Naive thymus-derived CD4-positive, alpha-beta T cell (primary cell): ENCODE measurements around the gene ADGRB3. TPM values are rescaled to one million over a fixed set of nuclear protein-coding genes. Genes with fewer than 3 reads are reported as not detected.
A peak's percentile ranks its signal among the peaks of the same experiment; 100 is the strongest.
"Not testable (repeated sequence)": the region's sequence is repeated elsewhere in the genome, so short reads cannot be mapped to it uniquely, and the experiment has no call there.

ENCODE experiments used
- ATAC-seq: fragments of 150-1000 bp; cut with Tn5 transposase; 2 replicates; pipeline ENCODE4 v1.10.0; 2021; ENCODE audit warnings: mild to moderate bottlenecking, moderate library complexity
- CTCF ChIA-PET: fragments of 350-600 bp; sonication (Branson Sonifier 250); formaldehyde crosslinking; loops from one replicate; lab custom pipeline; 2021; ENCODE audit warnings: antibody characterized with exemption; lab: Charles Lee
- POLR2A ChIA-PET: fragments of 350-600 bp; sonication (Branson Sonifier 250); formaldehyde crosslinking; loops from one replicate; lab custom pipeline; 2021; ENCODE audit warnings: antibody characterized with exemption, inconsistent platforms; lab: Charles Lee
- DNase-seq, 9 donors: peaks; one replicate each; pipeline versions ENCODE4 v3.0.0 to v3.0.0-alpha.2; 2020 to 2022; ENCODE audit warnings: mixed read lengths in 1 of 9
- H3K27ac ChIP-seq: one replicate; pipeline ENCODE4 v1.7.0; 2013; ENCODE audit warnings: mild to moderate bottlenecking, low read depth, low read length, moderate library complexity
- H3K27me3 ChIP-seq, 2 donors: one replicate each; pipeline ENCODE4 v1.7.0; 2013; ENCODE audit warnings: low read length in 2 of 2, mild to moderate bottlenecking in 2 of 2, moderate library complexity in 2 of 2; ENCODE audit not compliant: control insufficient read depth in 2 of 2, insufficient read depth in 2 of 2
- H3K36me3 ChIP-seq, 3 experiments: 1 replicate in 2 of 3; 2 replicates in 1 of 3; pipeline ENCODE4 v1.7.0; 2013; ENCODE audit warnings: low read length in 3 of 3, mild to moderate bottlenecking in 3 of 3, moderate library complexity in 1 of 3; ENCODE audit not compliant: insufficient read depth in 3 of 3, control insufficient read depth in 2 of 3
- H3K4me1 ChIP-seq, 2 donors: one replicate each; pipeline ENCODE4 v1.7.0; 2013; ENCODE audit warnings: low read length in 2 of 2, mild to moderate bottlenecking in 2 of 2, moderate library complexity in 1 of 2; ENCODE audit not compliant: control insufficient read depth in 2 of 2, insufficient read depth in 2 of 2
- H3K4me3 ChIP-seq: 2 replicates; pipeline ENCODE4 v1.7.0; 2013; ENCODE audit warnings: mild to moderate bottlenecking, low read length
- H3K9me3 ChIP-seq, 3 experiments: 1 replicate in 2 of 3; 2 replicates in 1 of 3; pipeline ENCODE4 v1.7.0; 2013; ENCODE audit warnings: low read length in 3 of 3; ENCODE audit not compliant: control insufficient read depth in 2 of 3
- H3K27ac Mint-ChIP-seq, 9 donors: one replicate each; pipeline ENCODE4 v1.8.0; 2020 to 2022; ENCODE audit warnings: mixed read lengths in 9 of 9, mild to moderate bottlenecking in 8 of 9, moderate library complexity in 5 of 9, inconsistent platforms in 2 of 9
- H3K27me3 Mint-ChIP-seq, 5 donors: one replicate each; pipeline ENCODE4 v1.8.0; 2021 to 2022; ENCODE audit warnings: mixed read lengths in 5 of 5, mild to moderate bottlenecking in 1 of 5
- H3K36me3 Mint-ChIP-seq, 5 donors: one replicate each; pipeline ENCODE4 v1.8.0; 2020 to 2022; ENCODE audit warnings: mixed read lengths in 5 of 5, mild to moderate bottlenecking in 3 of 5, inconsistent platforms in 1 of 5
- H3K4me1 Mint-ChIP-seq, 7 donors: one replicate each; pipeline ENCODE4 v1.8.0; 2020 to 2022; ENCODE audit warnings: mixed read lengths in 7 of 7, mild to moderate bottlenecking in 3 of 7, inconsistent platforms in 1 of 7
- H3K4me3 Mint-ChIP-seq, 10 donors: one replicate each; pipeline ENCODE4 v1.8.0; 2020 to 2022; ENCODE audit warnings: mild to moderate bottlenecking in 10 of 10, mixed read lengths in 10 of 10, moderate library complexity in 6 of 10, inconsistent platforms in 2 of 10
- H3K9me3 Mint-ChIP-seq, 11 donors: one replicate each; pipeline ENCODE4 v1.8.0; 2020 to 2022; ENCODE audit warnings: mixed read lengths in 11 of 11, mild to moderate bottlenecking in 4 of 11, inconsistent platforms in 1 of 11, moderate library complexity in 1 of 11
- intact Hi-C, 2 donors: fragments of 100-400 bp; cut with micrococcal nuclease; formaldehyde crosslinking; loops; one replicate each; pipeline ENCODE4 v1.15.1; 2023
- polyA plus RNA-seq, 2 donors: library from polyadenylated mRNA; unstranded; fragments of 300-500 nt; fragmentation: Illumina TruSeq; gene quantifications; one replicate each; pipeline ENCODE4 v1.2.3, GENCODE V29; 2021
- total RNA-seq, 6 experiments: library from RNA in 5 of 6; stranded (reverse) in 5 of 6; gene quantifications; 1 replicate in 5 of 6; 2 replicates in 1 of 6; pipeline ENCODE4 v1.2.3 and lab custom pipeline; 2021 to 2026

ADGRB3 gene
- total and polyA plus RNA-seq, 7 experiments from 2014 or later: not detected

GRCh38 chr6:68740828-68741500, 105.9 kb downstream of the ADGRB3 start:
- ChIA-PET CTCF (no interaction called here), POLR2A (no interaction called here)
- intact Hi-C loops: no loop called here
- peak in 5 of 9 donors; percentile 5 to 25 (median 13) for DNase-seq
- Histone ChIP-seq H3K4me1 (no peaks in the 10 kb centered on the region), H3K27ac (no peak overlapping the region), H3K27me3 (no peaks in the 10 kb centered on the region), H3K9me3 (no peaks in the 10 kb centered on the region), H3K4me3 (no peak overlapping the region), H3K36me3 (no peaks in the 10 kb centered on the region)
- peak overlapping the region in 4 of 10 donors; percentile 0 to 30 (median 10) for H3K4me3 Mint-ChIP-seq
- peaks cover 4 to 22% (median 13%) of the 10 kb centered on the region in 7 donors for H3K4me1 Mint-ChIP-seq
- peak overlapping the region in 8 of 9 donors; percentile 3 to 77 (median 55) for H3K27ac Mint-ChIP-seq
- no peak for ATAC-seq
- H3K36me3 Mint-ChIP-seq: no peaks in the 10 kb centered on the region
- no peaks in the 10 kb centered on the region for H3K27me3 Mint-ChIP-seq
- H3K9me3 Mint-ChIP-seq: peaks cover 0 to 4% (median 0%) of the 10 kb centered on the region in 11 donors

DNA sequence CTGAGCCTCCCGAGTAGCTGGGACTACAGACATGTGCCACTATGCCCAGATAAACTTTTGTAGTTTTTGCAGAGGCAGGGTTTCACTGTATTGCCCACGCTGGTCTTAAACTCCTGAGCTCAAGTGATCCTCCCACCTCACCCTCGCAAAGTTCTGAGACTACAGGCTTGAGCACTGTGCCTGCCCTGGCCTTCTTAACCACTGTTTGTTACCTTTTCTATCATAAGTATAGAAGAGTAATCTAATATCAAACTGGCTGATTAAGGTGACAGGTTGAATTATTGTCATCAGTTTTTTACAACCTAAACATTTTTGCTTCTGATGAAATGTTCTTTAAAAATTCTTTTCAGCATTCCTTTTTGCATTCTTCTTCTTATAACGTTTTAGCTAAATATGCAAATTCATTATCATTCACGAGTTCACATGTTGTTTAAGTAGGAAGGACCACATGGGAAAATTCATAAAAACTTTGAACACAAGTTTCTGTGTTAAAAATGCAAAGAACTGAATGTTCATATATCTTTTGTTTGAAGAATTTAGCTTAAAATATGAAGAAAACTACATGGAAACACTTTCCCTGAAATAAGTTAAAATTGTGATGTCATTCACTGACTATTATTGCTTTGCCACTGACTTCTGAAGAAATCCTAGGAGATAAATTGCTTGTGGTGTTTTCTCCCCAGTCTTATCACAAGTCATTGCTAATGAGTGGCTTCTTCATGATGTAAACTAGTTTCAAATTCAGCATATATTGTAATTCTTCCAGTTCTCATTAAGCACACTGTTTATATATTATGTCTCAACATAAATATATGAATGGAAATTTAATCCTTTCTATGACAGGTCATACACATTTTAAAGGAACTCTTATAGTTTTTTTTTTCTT, 106.7 kb downstream of the ADGRB3 start:
- DNase-seq (no peak), ATAC-seq (no peak)
- peak overlapping the region in 3 of 9 donors; percentile 29 to 61 (median 37) for H3K27ac Mint-ChIP-seq
- no peaks in the 10 kb centered on the region for H3K36me3 ChIP-seq
- peaks cover 4 to 22% (median 13%) of the 10 kb centered on the region in 7 donors for H3K4me1 Mint-ChIP-seq
- no peak overlapping the region for H3K4me3 Mint-ChIP-seq
- H3K36me3 Mint-ChIP-seq: no peaks in the 10 kb centered on the region
- no peak overlapping the region for H3K27ac ChIP-seq
- no peaks in the 10 kb centered on the region for H3K27me3 ChIP-seq
- POLR2A ChIA-PET: no interaction called here
- H3K9me3 ChIP-seq: no peaks in the 10 kb centered on the region
- CTCF ChIA-PET: no interaction called here
- no peaks in the 10 kb centered on the region for H3K4me1 ChIP-seq
- H3K27me3 Mint-ChIP-seq: no peaks in the 10 kb centered on the region
- H3K9me3 Mint-ChIP-seq: peaks cover 0 to 4% (median 0%) of the 10 kb centered on the region in 11 donors
- no peak overlapping the region for H3K4me3 ChIP-seq
- intact Hi-C loops: no loop called here

DNA sequence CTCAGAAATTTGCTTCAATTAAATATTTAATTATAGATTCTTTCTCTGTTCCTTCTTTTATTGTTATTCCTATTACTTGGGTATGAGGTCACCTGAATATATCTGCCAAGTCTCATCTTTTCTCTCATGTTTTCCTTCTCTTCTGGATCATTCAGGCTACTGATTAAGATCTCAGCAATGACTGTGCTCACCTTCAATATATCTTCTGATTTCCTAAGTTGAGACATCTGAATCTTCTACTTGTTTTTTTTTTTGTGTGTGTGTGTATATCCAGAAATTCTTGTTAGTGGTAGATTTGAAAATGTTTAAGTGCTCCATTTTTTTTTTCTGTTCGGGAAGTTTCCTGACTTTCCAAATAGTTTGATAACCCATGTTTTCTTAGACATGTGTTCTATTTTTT, 108.0 kb downstream of the ADGRB3 start:
- Mint-ChIP-seq H3K36me3 (no peaks in the 10 kb centered on the region), H3K9me3 (peaks cover 0 to 6% (median 0%) of the 10 kb centered on the region in 11 donors), H3K27ac (peak overlapping the region in 1 of 9 donors; percentile 28), H3K27me3 (no peaks in the 10 kb centered on the region), H3K4me1 (peaks cover 4 to 22% (median 13%) of the 10 kb centered on the region in 7 donors), H3K4me3 (no peak overlapping the region)
- ChIA-PET CTCF (no interaction called here), POLR2A (no interaction called here)
- H3K9me3 ChIP-seq: no peaks in the 10 kb centered on the region
- no peak for DNase-seq
- no peak for ATAC-seq
- no peaks in the 10 kb centered on the region for H3K27me3 ChIP-seq
- no peaks in the 10 kb centered on the region for H3K4me1 ChIP-seq
- H3K4me3 ChIP-seq: no peak overlapping the region
- H3K27ac ChIP-seq: no peak overlapping the region
- intact Hi-C loops: no loop called here
- no peaks in the 10 kb centered on the region for H3K36me3 ChIP-seq

DNA sequence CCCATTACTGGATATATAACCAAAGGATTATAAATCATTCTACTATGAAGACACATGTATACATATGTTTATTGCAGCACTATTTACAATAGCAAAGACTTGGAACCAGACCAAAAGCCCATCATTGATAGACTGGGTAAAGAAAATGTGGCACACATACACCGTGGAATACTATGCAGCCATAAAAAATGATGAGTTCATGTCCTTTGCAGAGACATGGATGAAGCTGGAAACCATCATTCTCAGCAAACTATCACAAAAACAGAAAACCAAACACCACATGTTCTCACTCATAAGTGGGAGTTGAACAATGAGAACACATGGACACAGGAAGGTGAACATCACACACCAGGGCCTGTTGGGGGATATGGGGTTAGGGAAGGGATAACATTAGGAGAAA, 109.3 kb downstream of the ADGRB3 start:
- CTCF ChIA-PET, H3K4me1 ChIP-seq, H3K36me3 ChIP-seq, H3K27me3 Mint-ChIP-seq, intact Hi-C loops, H3K9me3 Mint-ChIP-seq, H3K27me3 ChIP-seq, H3K27ac Mint-ChIP-seq, H3K9me3 ChIP-seq, POLR2A ChIA-PET, H3K27ac ChIP-seq, ATAC-seq, H3K4me3 Mint-ChIP-seq, H3K4me3 ChIP-seq, H3K36me3 Mint-ChIP-seq, DNase-seq: not testable (repeated sequence)
- peaks cover 4 to 22% (median 13%) of the 10 kb centered on the region in 7 donors for H3K4me1 Mint-ChIP-seq

GRCh38 chr6:68746376-68746775, 111.3 kb downstream of the ADGRB3 start:
- no peaks in the 10 kb centered on the region for H3K36me3 Mint-ChIP-seq
- H3K27ac Mint-ChIP-seq: no peak overlapping the region
- no peaks in the 10 kb centered on the region for H3K4me1 ChIP-seq
- CTCF ChIA-PET: no interaction called here
- no peaks in the 10 kb centered on the region for H3K9me3 ChIP-seq
- H3K4me3 Mint-ChIP-seq: no peak overlapping the region
- POLR2A ChIA-PET: no interaction called here
- peaks cover 0 to 10% (median 1%) of the 10 kb centered on the region in 7 donors for H3K4me1 Mint-ChIP-seq
- no peak for DNase-seq
- no peak overlapping the region for H3K27ac ChIP-seq
- H3K36me3 ChIP-seq: no peaks in the 10 kb centered on the region
- no peaks in the 10 kb centered on the region for H3K27me3 Mint-ChIP-seq
- H3K27me3 ChIP-seq: no peaks in the 10 kb centered on the region
- H3K9me3 Mint-ChIP-seq: peaks cover 0 to 6% (median 0%) of the 10 kb centered on the region in 11 donors
- H3K4me3 ChIP-seq: no peak overlapping the region
- no peak for ATAC-seq
- intact Hi-C loops: no loop called here

GRCh38 chr6:68747110-68747790, 112.2 kb downstream of the ADGRB3 start:
- peaks cover 0 to 4% (median 0%) of the 10 kb centered on the region in 7 donors for H3K4me1 Mint-ChIP-seq
- H3K4me3 ChIP-seq: no peak overlapping the region
- H3K27ac Mint-ChIP-seq: no peak overlapping the region
- ATAC-seq (no peak), DNase-seq (no peak)
- H3K27me3 Mint-ChIP-seq: no peaks in the 10 kb centered on the region
- no peak overlapping the region for H3K27ac ChIP-seq
- peaks cover 0 to 6% (median 0%) of the 10 kb centered on the region in 11 donors for H3K9me3 Mint-ChIP-seq
- no peak overlapping the region for H3K4me3 Mint-ChIP-seq
- no peaks in the 10 kb centered on the region for H3K36me3 ChIP-seq
- ChIA-PET POLR2A (no interaction called here), CTCF (no interaction called here)
- intact Hi-C loops: no loop called here
- no peaks in the 10 kb centered on the region for H3K27me3 ChIP-seq
- no peaks in the 10 kb centered on the region for H3K4me1 ChIP-seq
- no peaks in the 10 kb centered on the region for H3K36me3 Mint-ChIP-seq
- no peaks in the 10 kb centered on the region for H3K9me3 ChIP-seq
